Kidney epithelial cell (primary cell): ENCODE data around the gene RAB7A. TPM values are rescaled to one million over a fixed set of nuclear protein-coding genes. Genes with fewer than 3 reads are reported as not detected.

Experiments
- DNase-seq: peaks from one replicate; pipeline ENCODE4 v3.0.0-alpha.2; 2010; ENCODE audit warnings: low read depth
- H3K27me3 ChIP-seq: 2 replicates; pipeline ENCODE4 v1.6.0; 2011; ENCODE audit warnings: low read length; ENCODE audit not compliant: control insufficient read depth, insufficient read depth
- H3K36me3 ChIP-seq: 2 replicates; pipeline ENCODE4 v1.5.1; 2011; ENCODE audit warnings: low read length; ENCODE audit not compliant: control insufficient read depth, insufficient read depth
- H3K4me3 ChIP-seq: 2 replicates; pipeline ENCODE4 v1.5.1; 2011; ENCODE audit warnings: low read depth, mild to moderate bottlenecking, control low read depth, low read length
- CTCF ChIP-seq: IDR thresholded peaks from 2 replicates; pipeline ENCODE4 v1.5.1; 2011; ENCODE audit warnings: mild to moderate bottlenecking, moderate library complexity, low read length, control low read depth, inconsistent platforms; ENCODE audit not compliant: insufficient read depth, poor library complexity, severe bottlenecking
- total RNA-seq: library from RNA; depleted of rRNA; stranded (reverse); fragments of >200 nt; gene quantifications from 2 replicates; pipeline ENCODE4 v1.2.3, GENCODE V29; 2015

RAB7A gene
- total RNA-seq, 1 donor from 2014 or later, result 114 TPM

- H3K36me3 ChIP-seq, result peaks cover 1% of the 10 kb centered on the region
- TF ChIP-seq CTCF, result no peak
- no peak for DNase-seq
- no peaks in the 10 kb centered on the region for H3K27me3 ChIP-seq
- no peak overlapping the region for H3K4me3 ChIP-seq
Measured at GRCh38 chr3:128780101-128780837, 54.3 kb downstream of the RAB7A start.

GRCh38 chr3:128781164-128781563, 55.2 kb downstream of the RAB7A start:
- no peak overlapping the region for H3K4me3 ChIP-seq
- TF ChIP-seq CTCF, result no peak
- DNase-seq, result no peak
- H3K27me3 ChIP-seq, result no peaks in the 10 kb centered on the region
- peaks cover 1% of the 10 kb centered on the region for H3K36me3 ChIP-seq

DNA sequence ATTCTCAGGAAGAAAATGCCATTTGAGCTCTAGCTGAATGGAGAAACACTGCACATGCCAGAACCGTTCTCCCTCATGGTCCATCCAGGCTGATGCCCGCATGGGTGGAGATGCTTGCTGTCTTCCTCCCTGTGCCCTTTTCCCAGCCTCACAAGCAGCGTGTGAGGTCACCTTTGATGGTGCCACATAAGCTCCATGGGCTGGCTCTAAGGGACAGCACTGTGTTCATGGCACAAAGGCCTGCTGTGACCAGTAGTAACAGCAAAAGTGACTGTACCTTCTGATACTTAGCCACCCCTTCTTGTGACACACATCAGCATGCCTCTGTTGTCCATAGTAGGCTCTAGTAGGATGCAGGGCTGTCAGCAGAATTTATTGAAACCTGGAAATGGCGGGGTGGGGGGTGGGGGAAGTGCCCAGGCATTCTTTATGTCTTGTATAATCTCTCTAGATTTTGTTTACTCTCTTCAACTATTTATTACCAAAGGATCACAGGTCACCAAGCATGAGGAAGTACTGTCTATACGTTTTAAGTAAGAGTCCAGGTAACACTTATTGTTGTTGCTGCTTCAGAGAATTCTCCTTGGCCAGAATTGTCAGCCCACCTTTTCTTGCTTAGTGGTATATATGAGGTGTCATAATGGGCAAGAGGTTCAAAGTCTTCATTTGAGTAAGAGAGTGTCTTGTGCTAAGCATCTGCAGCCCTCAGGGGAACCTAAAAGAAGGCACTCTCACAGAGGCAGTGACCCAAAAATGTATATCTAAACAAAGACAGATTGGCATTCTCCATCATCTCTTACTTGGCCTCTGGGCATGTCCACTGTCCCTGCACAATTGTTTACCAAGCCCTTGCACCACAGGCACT, 56.5 kb downstream of the RAB7A start:
- DNase-seq, result no peak
- Histone ChIP-seq H3K27me3 (no peaks in the 10 kb centered on the region), H3K36me3 (peaks cover 1% of the 10 kb centered on the region), H3K4me3 (no peak overlapping the region)
- TF ChIP-seq CTCF, result no peak

DNA sequence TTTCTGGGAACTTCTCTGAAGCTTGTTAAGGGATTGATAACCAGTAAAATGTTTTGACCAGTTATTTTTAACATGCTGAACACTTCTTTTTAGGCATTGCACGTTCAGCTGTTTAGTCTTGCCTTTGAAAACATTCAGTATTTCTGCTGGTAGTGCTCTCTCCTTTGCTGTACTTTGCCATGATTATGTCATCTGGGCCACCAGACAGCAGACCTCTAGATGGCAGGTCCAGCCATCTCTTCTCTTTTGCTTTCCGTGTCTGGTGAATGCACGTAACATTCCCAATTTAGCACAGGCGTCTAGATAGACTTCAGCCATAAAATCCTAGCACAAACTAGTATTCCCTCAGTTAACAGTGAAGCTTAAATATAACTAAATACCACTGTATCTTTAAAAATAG, 57.8 kb downstream of the RAB7A start:
- Histone ChIP-seq H3K4me3 (no peak overlapping the region), H3K27me3 (no peaks in the 10 kb centered on the region), H3K36me3 (peaks cover 1% of the 10 kb centered on the region)
- TF ChIP-seq CTCF, result no peak
- DNase-seq, result no peak

DNA sequence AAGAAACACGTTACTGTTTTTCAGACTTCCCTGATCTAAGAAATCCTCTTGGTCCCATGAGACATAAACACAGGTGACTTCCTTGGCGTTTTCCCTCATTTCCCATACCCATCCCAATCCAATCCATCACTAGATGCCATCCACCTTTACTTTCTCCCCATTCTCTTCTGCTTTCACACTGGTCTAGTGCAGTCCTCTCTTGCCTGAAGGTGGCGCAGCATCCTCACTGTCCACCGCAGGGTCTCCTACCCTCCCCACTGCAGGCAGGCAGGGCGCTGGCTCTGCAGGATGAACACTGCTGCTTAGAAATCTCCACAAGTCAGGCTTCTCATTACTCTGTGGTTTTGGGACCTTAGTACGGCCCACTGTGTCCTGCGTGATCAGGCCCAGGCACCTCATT, 58.2 kb downstream of the RAB7A start:
- no peak for DNase-seq
- peak; percentile 80 for TF ChIP-seq CTCF
- no peaks in the 10 kb centered on the region for H3K27me3 ChIP-seq
- peaks cover 1% of the 10 kb centered on the region for H3K36me3 ChIP-seq
- H3K4me3 ChIP-seq, result no peak overlapping the region
